ENCODE measurements around the gene KAT5.

DNA sequence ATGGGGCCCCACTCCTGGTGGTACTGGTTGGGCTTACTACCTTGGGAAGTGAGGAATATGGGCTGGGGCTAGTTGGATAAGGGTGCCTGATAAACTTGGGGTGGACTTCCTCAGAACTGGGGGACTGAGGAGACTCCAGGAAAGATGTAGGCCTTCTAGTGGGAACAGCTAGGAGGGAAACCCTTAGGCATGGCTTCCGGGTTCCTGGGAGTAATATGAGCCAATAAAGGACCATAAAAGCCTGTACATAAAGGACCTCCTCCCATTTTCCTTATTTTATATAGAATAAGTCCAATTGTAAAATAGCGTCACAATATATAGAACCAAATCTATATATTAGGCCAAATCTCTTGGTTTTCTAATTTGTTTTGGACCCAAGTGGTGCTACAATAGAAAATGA lies 27.0 kb downstream of the KAT5 start:
- TF ChIP-seq, protein P1, sequence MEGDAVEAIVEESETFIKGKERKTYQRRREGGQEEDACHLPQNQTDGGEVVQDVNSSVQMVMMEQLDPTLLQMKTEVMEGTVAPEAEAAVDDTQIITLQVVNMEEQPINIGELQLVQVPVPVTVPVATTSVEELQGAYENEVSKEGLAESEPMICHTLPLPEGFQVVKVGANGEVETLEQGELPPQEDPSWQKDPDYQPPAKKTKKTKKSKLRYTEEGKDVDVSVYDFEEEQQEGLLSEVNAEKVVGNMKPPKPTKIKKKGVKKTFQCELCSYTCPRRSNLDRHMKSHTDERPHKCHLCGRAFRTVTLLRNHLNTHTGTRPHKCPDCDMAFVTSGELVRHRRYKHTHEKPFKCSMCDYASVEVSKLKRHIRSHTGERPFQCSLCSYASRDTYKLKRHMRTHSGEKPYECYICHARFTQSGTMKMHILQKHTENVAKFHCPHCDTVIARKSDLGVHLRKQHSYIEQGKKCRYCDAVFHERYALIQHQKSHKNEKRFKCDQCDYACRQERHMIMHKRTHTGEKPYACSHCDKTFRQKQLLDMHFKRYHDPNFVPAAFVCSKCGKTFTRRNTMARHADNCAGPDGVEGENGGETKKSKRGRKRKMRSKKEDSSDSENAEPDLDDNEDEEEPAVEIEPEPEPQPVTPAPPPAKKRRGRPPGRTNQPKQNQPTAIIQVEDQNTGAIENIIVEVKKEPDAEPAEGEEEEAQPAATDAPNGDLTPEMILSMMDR (conservative IDR thresholded peaks at IDR 0.05): no peak
- TF ChIP-seq EZH2 (IDR thresholded peaks at IDR 0.05; ENCODE audit: low read depth): no peak
